UCSD-AML1 (cell line): Measurements from ENCODE around the gene TLCD1.
"Not testable (repeated sequence)": the region's sequence is repeated elsewhere in the genome, so short reads cannot be mapped to it uniquely, and the experiment has no call there.

ENCODE experiments used
- DNase-seq: peaks from one replicate; lab custom pipeline; 2025; ENCODE audit not compliant: unreplicated experiment; lab: John Stamatoyannopoulos, UW

Gene TLCD1

DNA sequence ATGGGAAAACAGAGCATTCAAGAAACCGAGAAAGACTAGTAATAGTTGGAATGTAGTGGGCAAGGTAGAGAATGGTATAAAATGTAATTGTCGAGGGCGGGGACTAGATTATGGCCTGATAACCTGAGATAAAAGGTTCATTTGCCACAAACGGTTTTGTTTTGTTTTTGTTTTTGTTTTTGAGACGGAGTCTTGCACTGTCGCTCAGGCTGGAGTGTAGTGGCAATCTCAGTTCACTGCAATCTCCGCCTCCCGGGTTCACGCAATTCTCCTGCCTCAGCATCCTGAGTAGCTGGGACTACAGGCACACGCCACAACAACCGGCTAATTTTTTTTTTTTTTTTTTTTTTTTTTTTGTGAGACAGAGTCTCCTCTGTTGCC is 3.9 kb upstream of the TLCD1 start:
- no peak for DNase-seq

DNA sequence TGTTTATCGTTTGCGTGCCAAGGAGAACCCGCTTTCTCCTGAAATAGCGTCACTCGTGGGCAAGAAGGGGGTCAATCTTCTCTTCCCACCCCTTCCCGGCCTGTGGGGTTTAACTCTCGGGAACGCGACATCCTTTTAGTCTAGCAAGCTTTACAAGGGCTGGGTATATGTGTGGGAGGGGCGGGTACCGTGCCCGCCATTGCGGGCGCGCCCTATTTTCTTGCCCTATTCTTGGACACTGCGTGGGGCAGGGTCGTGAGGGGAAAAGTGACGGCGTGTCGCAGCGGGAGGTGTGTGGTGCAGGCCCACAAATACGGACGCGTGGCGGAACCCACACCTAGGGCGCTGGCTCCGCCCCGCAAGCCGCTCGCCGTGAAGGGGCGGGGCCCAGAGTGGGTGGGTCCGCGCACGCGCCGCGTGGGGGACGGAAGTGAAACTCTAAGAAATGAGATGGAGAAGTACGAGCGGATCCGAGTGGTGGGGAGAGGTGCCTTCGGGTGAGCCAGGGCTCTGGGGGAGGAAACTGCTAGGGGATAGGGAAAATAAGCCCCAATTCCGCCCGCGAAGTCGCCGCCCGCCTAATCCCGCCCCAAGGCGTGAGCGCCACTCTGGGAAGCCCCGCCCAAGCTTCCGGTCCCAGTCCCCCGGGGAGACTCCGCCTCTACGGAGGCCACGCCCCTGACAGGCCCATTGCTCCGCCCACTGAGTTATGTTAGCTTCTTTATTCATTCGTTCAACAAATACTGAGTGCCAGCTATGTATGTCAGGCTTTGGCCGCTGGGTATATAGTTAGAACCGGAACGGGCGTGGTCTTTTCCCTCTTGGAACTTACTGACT is 2.5 kb upstream of the TLCD1 start, which contains the start of gene NEK8:
Gene NEK8 (plus strand): TSS at position 425 of the 837 bp plus-strand sequence. CDS start 26 bp downstream, at position 451.
- peak; percentile 96 for DNase-seq

DNA sequence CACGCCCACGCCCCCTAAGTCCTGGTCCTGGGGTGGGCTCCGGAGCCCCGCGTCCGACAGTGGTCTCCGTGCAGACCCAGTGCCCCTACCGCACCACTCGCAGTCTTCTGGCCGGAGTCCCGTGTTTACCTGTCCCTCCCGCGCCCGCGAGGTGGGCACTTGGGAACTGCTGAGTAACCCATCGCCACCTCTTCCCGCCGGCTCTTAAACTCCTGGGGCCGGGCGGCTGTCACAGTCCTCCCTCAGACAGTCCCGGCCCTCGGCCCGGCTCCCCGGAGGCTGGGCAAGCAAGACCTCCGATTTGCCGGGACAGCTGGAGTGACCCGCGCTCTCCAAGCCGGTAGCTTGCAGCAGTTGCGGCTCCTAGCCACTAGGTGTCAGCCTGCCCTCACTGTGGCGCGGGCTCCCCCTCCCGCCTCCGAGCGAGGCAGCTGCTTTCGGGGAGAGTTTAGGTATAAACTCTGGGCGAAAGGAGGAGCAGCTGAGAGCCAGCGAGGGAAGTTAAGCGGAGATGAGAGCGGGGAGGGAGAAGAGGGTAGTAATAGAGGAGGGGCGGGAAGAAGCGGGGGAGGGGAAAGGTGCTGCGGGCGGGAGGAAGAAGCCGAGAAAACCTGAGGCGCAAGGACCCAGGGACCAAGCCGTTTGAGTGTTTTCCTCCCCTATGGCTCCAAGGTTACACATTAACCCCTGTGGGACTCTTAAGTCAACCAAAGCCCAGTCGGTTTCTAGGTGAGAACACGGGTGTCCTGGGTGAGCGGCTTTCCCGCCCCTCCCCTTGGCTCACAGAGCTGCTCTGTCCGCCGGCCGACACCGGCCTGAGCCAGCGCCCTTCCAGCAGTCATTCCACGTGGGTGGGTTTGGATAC is 826 bp upstream of the TLCD1 start:
- DNase-seq: peak; percentile 91

DNA sequence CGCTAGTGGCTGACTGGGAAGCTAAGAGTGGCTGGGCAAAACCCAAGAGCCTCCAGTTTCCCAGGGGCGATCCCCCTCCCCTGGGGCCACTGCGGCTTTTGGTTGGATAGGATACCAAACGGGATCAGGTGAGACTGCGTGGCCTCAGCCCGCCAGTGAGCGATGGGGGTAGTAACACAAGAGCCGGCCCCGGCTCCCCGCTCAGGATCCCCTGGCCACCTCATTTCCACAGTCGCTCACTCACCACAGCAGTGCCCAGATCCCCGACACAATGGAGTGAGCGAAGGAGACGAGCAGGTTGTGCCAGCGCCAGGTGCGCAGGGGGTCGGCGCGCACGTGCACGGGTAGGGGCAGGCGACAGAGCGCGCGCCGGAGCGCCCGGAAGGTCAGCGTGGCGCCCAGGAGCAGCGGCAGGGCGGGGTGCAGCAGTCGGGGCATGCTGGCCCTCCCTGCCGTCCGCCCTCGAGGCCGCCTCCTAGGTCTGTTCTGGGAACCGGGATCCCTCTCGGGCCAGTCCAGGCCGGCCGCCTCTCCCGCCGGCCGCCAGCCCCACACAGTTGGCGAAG is 290 bp downstream of the TLCD1 start:
- no peak for DNase-seq

DNA sequence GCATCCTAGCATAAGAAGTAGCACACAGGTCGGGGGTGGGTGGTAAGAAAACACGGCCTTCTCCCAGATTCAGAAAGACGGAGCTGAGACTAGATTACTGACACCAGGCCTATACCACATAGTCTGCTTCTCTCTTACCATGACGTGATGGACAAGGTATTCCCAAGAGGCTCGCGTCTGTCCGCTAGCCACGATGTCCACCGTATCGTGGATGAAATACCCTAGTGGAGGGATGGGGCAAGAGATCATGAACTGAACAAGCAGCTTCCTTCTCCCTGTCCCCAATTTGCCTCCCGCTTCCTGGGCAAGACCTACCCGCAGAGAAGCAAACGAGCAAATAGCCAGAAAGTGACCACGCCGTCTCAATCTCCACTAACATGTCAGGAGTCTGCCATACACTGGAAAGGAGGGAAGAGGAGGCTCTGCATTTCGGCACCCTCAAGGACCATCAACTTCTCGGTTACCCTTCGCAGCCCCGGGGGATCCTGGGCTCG is 820 bp downstream of the TLCD1 start:
- DNase-seq: peak; percentile 73

DNA sequence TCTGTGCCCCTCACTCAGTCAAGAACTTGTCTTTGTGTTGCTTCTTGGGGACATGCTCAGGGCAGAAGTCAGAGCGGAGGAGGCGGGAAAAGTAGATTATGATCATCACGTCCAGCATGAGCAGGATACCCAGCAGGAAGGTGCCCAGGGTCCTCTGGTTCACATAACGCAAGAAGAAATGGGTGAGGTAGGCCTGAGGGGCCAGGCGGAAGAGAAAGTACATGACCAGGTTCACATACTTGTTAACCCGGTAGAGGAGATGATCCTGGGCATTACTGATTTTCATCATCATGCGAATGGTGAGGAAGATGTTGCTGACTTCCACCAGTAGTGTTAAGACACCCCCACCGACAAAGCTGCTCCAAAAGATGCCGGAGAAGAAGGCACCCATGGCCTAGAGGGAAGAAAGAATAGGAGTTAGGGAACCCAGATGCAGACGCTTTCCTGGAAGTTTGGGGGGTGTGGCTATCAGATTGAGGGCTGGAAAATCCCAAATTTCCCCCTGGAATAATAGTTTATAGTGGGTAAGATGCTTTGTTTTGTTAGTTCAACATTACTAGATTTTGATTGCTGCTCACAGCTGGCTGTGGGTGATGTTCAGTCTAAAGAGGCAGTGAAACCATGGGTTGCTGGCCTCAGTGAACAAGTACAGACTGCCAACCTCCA is 1.4 kb downstream of the TLCD1 start:
- no peak for DNase-seq

DNA sequence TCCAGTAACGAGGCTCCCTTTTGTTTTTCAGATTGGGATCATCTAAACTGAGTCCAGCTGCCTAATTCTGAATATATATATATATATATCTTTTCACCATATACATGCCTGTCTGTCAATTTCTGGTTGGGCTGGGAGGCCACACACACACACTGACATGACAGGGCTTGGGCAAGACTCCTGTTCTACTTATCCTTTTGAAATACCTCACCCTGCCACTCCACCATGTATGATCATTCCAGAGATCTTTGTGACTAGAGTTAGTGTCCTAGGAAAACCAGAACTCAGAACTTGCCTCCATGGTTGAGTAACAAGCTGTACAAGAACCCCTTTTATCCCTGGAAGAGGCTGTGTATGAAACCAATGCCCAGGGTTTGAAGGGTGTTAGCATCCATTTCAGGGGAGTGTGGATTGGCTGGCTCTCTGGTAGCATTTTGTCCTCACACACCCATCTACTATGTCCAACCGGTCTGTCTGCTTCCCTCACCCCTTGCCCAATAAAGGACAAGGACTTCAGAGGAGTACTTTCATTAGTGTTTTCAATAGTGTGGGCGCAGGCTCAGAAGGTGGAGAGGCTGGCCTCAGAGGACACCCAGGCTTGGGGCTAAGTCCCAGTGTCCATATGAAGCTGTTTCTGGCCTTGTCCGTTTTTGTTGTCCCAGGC is 2.1 kb downstream of the TLCD1 start:
- not testable (repeated sequence) for DNase-seq

DNA sequence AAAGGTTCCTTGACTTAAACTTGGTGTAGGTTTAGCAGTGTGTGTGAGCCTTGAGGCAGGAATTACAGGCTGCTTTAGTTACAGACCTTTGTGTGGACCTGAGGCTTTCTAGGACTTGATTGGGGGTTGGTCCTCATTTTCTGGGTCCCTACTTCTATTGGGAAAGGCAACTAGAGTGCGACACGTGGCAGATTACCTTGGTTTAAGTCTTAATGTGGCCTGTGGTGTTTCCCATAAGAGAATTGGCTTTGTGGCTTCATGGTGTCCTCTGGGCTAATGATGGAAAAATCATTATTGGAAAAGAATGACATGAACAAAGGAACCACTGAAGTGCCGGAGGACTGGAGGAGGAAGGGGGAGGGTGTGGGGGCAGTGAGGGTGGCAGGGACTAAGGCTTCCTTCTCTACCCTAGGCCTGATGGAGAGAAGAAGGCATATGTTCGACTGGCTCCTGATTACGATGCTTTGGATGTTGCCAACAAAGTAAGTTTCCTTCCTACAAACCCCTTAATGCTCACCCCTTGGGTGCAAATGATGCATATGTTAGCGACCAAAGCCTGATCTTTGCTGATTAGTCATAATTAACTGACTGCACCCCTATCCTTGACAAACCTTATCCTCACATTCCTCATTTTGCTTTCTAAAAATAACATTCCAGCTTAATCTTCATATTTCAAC is 2.7 kb downstream of the TLCD1 start:
- no peak for DNase-seq

DNA sequence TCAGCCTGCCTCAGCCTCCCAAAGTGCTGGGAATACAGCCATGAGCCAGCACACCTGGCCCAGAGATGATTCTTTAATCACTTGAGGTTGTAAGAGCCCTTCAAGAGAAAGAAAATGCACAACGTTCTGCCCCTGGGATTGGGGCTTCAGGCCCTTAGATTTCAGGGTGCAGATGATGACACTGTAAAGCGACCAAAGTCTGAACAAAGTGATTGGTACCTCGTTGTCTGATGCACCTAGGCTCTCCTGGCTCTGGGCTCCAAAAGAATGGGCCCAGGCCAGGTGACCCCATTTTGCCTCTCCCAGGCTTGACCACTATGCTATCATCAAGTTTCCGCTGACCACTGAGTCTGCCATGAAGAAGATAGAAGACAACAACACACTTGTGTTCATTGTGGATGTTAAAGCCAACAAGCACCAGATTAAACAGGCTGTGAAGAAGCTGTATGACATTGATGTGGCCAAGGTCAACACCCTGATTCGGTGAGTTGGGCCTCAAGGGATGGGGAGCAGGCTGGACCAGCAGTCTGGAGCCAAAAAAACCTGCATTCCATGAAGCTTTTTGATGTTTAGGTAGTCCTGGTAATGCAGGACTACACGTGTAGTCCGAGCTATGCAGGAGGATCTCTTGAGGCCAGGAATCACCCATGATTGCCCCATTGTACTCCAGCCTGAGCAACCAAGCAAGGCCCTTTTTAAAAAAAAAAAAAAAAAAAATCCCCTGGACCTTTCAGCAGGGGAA is 3.4 kb downstream of the TLCD1 start:
- no peak for DNase-seq

DNA sequence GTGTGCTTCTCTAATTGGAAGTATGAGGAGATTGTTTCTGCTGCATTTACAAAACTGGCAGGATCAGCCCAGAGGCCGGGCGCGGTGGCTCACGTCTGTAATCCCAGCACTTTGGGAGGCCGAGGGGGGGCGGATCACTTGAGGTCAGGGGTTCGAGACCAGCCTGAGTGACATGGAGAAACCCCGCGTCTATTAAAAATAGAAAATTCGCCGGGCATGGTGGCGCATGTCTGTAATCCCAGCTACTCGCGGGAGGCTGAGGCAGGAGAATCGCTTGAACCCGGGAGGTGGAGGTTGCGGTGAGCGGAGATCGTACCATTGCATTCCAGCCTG is 5.1 kb downstream of the TLCD1 start:
- DNase-seq: not testable (repeated sequence)

DNA sequence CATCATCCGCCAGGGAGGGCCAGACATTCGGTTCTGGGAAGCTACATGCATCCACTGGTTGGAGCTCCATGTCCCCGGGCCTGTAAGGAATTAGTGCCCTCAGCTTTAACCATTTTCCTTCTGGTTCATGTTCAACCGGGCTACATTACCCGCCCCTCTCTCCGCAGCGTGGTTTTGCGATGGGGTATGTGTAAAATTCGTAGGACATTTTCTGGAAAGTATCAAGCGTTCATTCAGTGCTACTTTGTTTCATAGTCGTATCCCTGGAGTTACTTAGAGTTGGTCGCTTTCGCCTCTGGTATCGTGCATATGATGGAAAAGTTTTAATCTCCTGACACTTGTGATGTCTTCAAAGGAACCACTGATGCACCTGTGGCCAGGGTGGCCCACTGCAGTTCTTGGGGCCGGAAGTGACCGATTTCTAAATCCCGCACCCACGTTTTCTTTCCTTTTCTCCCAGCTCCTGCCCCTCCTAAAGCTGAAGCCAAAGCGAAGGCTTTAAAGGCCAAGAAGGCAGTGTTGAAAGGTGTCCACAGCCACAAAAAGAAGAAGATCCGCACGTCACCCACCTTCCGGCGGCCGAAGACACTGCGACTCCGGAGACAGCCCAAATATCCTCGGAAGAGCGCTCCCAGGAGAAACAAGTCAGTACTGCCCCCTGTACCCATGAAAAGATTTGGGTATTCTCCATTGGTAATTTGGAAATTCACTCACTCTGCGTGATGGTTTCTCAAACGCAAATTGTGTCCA is 5.6 kb downstream of the TLCD1 start:
- no peak for DNase-seq

DNA sequence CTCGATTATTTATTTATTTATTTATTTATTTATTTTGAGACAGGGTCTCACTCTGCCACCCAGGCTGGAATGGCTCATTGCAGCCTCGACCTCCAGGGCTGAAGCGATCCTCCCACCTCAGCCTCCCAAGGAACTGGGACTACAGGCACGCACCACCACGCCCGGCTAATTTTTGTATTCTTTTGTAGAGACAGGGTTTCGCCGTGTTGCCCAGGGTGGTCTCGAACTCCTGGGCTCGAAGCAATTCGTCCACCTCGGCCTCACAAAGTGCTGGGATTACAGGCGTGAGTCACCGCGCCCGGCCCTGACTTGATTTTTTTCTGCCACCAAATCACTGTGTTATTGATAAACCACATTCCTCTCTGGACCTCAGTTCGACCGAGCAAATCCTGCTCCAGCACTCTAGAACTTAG is 7.0 kb downstream of the TLCD1 start:
- no peak for DNase-seq

DNA sequence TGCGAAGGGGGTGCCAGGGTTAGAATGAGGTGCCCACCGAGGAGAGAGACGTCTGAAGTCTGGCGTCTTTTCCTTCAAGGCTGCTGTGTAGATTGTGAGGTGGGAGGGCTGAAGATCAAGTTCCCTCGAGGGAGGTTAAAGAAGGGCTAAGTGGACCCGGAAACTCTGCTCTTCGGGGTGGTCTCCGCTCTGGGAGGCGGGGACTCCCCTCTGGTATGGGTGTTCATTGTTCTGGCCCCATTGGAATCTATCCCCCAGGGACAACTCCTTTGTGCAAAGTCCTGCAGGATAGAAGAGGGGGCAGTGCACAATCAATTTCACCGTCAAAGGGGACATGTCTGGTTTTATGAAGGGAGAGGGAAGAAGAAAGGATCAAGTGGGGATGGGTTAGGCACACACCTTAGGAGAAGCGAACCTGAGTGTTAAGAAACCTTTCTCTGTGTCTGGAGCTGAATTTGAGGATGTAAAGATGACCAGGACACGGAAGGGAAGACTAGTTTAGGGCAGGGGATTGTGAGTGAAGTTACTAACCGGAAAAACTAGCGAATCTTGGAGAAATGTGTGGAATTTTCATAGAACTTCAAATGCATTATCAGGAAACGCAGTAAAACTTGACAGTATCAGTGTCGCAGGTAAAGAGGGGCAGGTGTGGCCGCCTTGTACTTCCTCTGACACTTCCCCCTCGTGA is 7.6 kb downstream of the TLCD1 start:
- no peak for DNase-seq

DNA sequence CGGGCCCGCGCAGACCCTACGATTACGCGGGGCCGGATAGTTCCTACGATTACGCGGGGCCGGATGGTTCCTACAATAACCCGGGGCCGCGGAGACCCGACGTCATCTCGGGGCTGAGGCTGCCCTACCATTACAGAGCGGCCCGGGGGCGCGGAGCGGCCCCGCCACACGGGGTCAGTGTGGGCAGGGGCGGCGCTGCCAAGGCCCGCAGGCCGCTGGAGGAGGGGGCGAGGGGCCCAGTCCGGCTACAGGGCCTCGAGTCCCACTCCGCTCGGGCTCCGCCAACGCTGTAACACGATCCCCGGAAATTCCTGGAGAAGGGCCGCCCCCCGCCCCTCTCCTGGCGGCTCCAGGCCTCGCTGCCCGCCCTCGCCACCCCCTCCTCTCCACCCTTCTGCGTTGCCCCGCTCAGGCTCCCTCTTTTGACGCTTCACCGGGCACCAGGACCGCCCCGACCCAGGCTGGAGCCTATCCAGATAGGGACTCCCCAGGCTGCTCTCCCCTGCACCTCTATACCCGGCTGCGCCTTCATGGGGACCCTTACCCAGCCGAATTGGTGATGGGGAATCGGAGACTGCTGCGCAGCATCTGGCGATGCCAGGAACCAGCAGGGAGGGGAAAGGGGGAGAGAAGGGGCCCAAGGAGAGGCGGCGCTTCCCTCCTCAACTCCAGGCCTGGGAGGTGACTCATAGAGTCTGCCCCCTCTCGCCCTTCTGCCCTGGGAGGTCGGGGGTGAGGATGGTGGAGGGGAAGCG is 8.3 kb downstream of the TLCD1 start, which contains the start of gene RAB34:
Gene RAB34 (minus strand): TSS at position 291 of the 755 bp plus-strand sequence. CDS start 602 bp downstream, outside the sequence.
- peak; percentile 84 for DNase-seq

DNA sequence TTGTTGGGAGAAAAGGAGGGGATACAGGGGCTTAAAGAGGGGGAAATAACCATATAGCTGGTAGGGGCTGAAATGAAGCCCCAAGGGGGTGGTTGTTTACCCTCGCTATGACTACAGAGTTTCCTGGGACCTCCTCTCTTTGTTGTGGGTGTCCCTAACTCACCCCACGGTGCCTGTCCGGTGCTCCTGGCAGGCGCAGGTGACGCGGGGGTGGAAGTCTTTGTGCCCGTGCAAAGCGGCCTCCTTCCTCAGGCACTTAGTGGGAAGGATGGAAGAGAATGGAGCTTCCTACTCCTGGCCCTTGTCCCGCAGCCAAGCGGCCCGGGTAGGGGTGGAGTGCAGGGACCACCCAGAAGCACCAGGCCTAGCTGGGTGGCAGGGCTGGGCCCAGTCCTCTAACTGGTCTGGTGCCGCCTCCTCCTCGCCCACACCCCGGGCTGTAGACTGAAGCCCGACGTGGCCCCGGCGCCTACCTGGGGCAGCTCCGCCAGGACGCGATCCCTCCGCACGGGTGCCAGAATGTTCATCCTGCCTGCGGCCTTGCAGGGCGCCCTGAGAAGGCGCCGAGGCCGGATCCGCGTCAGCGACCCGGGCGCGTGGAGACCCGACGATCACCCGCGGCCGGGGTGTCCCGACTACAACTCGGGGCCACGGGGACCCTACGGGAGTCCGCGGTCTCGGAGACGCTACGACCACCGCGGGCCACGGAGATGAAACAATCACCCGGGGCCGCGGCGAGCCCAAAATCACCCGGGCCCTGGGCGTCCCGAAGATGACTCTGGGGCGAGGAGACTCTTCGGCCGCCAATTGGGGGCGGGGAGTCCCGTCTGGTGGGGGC is 9.1 kb downstream of the TLCD1 start:
- no peak for DNase-seq

DNA sequence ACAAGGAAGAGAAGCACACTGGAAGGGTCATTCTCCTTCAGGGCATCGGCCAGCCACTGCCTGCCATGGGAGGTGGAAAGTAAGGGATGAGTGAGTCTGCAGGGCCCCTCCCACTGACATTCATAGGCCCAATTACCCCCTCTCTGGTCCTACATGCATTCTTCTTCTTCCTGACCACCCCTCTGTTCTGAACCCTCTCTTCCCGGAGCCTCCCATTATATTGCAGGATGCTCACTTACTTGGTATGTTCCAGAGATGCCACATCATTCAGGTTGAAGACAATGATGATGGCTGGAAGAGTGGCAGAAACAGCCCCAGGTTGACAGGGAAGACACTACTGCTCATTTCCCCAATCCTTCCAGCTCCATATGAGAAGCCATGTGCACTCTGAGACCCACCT is 10.8 kb downstream of the TLCD1 start:
- DNase-seq: no peak
